Measurements from ENCODE around the gene EIF6.
A peak's percentile ranks its signal among the peaks of the same experiment; 100 is the strongest.

DNA sequence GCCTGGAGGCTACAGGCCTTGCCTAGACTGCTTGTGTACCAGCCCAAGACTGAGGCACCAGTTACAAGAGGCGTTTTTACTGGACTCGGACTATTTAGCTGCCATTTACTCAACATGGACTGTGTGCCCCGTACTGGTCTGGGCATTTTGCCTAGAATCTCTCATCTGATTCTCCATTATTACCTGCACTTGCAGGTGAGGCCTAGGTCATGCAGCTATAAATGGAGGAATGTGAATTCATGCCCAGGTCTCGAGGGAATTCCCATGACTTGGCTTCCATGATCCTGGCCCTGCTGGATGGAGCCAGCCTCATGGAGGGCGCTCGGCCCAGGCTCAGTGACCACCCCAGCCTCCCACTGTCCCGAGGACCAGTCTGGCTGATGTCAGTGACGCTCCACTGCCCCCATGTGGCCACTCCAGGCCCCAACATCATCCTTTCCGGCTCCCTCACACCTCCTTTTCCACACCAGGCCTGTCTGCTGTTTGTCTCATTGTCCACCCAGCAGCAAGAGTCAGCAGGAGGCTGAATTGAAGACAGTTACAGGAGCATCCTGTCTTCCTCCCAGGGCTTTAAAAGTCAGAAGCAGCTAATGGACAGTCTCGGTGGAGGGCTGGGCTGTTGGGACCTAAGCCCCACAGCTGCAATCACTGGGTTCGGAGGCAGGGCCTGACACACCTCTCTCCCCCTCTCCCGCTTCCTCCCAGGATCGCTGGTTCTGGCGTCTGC lies 15.4 kb downstream of the EIF6 start:
- TF ChIP-seq, protein P1, sequence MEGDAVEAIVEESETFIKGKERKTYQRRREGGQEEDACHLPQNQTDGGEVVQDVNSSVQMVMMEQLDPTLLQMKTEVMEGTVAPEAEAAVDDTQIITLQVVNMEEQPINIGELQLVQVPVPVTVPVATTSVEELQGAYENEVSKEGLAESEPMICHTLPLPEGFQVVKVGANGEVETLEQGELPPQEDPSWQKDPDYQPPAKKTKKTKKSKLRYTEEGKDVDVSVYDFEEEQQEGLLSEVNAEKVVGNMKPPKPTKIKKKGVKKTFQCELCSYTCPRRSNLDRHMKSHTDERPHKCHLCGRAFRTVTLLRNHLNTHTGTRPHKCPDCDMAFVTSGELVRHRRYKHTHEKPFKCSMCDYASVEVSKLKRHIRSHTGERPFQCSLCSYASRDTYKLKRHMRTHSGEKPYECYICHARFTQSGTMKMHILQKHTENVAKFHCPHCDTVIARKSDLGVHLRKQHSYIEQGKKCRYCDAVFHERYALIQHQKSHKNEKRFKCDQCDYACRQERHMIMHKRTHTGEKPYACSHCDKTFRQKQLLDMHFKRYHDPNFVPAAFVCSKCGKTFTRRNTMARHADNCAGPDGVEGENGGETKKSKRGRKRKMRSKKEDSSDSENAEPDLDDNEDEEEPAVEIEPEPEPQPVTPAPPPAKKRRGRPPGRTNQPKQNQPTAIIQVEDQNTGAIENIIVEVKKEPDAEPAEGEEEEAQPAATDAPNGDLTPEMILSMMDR (IDR thresholded peaks at IDR 0.05): peak; percentile 7 to 64 (median 37)
- no peak for TF ChIP-seq POLR2A (IDR thresholded peaks at IDR 0.05)
